ENCODE results near the gene RAPGEF4.
"Not testable (repeated sequence)": the region's sequence is repeated elsewhere in the genome, so short reads cannot be mapped to it uniquely, and the experiment has no call there.

Gene RAPGEF4

GRCh38 chr2:173034143-173034542, 298.5 kb downstream of the RAPGEF4 start:
- H3K27ac ChIP-seq (ENCODE audit: low read depth, low read length) = no peak overlapping the region
- H3K27me3 ChIP-seq (ENCODE audit: insufficient read depth, low read length) = no peaks in the 10 kb centered on the region
- no peaks in the 10 kb centered on the region for H3K79me2 ChIP-seq (ENCODE audit: control insufficient read depth, insufficient read depth, low read length, unreplicated experiment)

GRCh38 chr2:173037245-173038120, 301.8 kb downstream of the RAPGEF4 start:
- no peak overlapping the region for H2AFZ ChIP-seq (ENCODE audit: low read length, unreplicated experiment)
- H3K79me2 ChIP-seq (ENCODE audit: control insufficient read depth, insufficient read depth, low read length, unreplicated experiment) = no peaks in the 10 kb centered on the region
- H3K27me3 ChIP-seq (ENCODE audit: insufficient read depth, low read length) = no peaks in the 10 kb centered on the region
- no peaks in the 10 kb centered on the region for H3K4me1 ChIP-seq (ENCODE audit: control insufficient read depth, insufficient read depth, low read length, unreplicated experiment)
- no peak overlapping the region for H3K4me3 ChIP-seq (ENCODE audit: low read depth, low read length)
- no peaks in the 10 kb centered on the region for H3K36me3 ChIP-seq (ENCODE audit: insufficient read depth, low read length)
- no peak overlapping the region for H3K27ac ChIP-seq (ENCODE audit: low read depth, low read length)

More at GRCh38 chr2:173034143-173034542, 298.5 kb downstream of the RAPGEF4 start:
- Histone ChIP-seq H3K36me3 (ENCODE audit: insufficient read depth, low read length) (no peaks in the 10 kb centered on the region), H3K4me3 (ENCODE audit: low read depth, low read length) (no peak overlapping the region), H2AFZ (ENCODE audit: low read length, unreplicated experiment) (no peak overlapping the region), H3K4me1 (ENCODE audit: control insufficient read depth, insufficient read depth, low read length, unreplicated experiment) (no peaks in the 10 kb centered on the region)

GRCh38 chr2:173038257-173038656, 302.6 kb downstream of the RAPGEF4 start:
- not testable (repeated sequence) for H3K27ac ChIP-seq (ENCODE audit: low read depth, low read length); H3K27me3 ChIP-seq (ENCODE audit: insufficient read depth, low read length); H3K4me3 ChIP-seq (ENCODE audit: low read depth, low read length); H3K36me3 ChIP-seq (ENCODE audit: insufficient read depth, low read length); H2AFZ ChIP-seq (ENCODE audit: low read length, unreplicated experiment); H3K4me1 ChIP-seq (ENCODE audit: control insufficient read depth, insufficient read depth, low read length, unreplicated experiment); H3K79me2 ChIP-seq (ENCODE audit: control insufficient read depth, insufficient read depth, low read length, unreplicated experiment)

GRCh38 chr2:173040729-173041128, 305.1 kb downstream of the RAPGEF4 start:
- H3K4me3 ChIP-seq (ENCODE audit: low read depth, low read length) = no peak overlapping the region
- H3K79me2 ChIP-seq (ENCODE audit: control insufficient read depth, insufficient read depth, low read length, unreplicated experiment) = no peaks in the 10 kb centered on the region
- no peaks in the 10 kb centered on the region for H3K36me3 ChIP-seq (ENCODE audit: insufficient read depth, low read length)
- no peaks in the 10 kb centered on the region for H3K27me3 ChIP-seq (ENCODE audit: insufficient read depth, low read length)
- H2AFZ ChIP-seq (ENCODE audit: low read length, unreplicated experiment) = no peak overlapping the region
- no peaks in the 10 kb centered on the region for H3K4me1 ChIP-seq (ENCODE audit: control insufficient read depth, insufficient read depth, low read length, unreplicated experiment)
- no peak overlapping the region for H3K27ac ChIP-seq (ENCODE audit: low read depth, low read length)

- peaks cover 7% of the 10 kb centered on the region for H3K4me1 ChIP-seq (ENCODE audit: control insufficient read depth, insufficient read depth, low read length, unreplicated experiment)
- no peak overlapping the region for H2AFZ ChIP-seq (ENCODE audit: low read length, unreplicated experiment)
- H3K36me3 ChIP-seq (ENCODE audit: insufficient read depth, low read length) = no peaks in the 10 kb centered on the region
- H3K27me3 ChIP-seq (ENCODE audit: insufficient read depth, low read length) = no peaks in the 10 kb centered on the region
- no peaks in the 10 kb centered on the region for H3K79me2 ChIP-seq (ENCODE audit: control insufficient read depth, insufficient read depth, low read length, unreplicated experiment)
- H3K4me3 ChIP-seq (ENCODE audit: low read depth, low read length) = no peak overlapping the region
- H3K27ac ChIP-seq (ENCODE audit: low read depth, low read length) = no peak overlapping the region
These were observed 307.8 kb downstream of the RAPGEF4 start for GRCh38 chr2:173043476-173043875.

- peaks cover 9% of the 10 kb centered on the region for H3K4me1 ChIP-seq (ENCODE audit: control insufficient read depth, insufficient read depth, low read length, unreplicated experiment)
- H3K4me3 ChIP-seq (ENCODE audit: low read depth, low read length) = no peak overlapping the region
- no peaks in the 10 kb centered on the region for H3K27me3 ChIP-seq (ENCODE audit: insufficient read depth, low read length)
- no peak overlapping the region for H2AFZ ChIP-seq (ENCODE audit: low read length, unreplicated experiment)
- no peaks in the 10 kb centered on the region for H3K79me2 ChIP-seq (ENCODE audit: control insufficient read depth, insufficient read depth, low read length, unreplicated experiment)
- H3K27ac ChIP-seq (ENCODE audit: low read depth, low read length) = no peak overlapping the region
- H3K36me3 ChIP-seq (ENCODE audit: insufficient read depth, low read length) = no peaks in the 10 kb centered on the region
These were observed 308.4 kb downstream of the RAPGEF4 start for GRCh38 chr2:173043897-173044519.

GRCh38 chr2:173044686-173045085, 309.0 kb downstream of the RAPGEF4 start:
- no peak overlapping the region for H2AFZ ChIP-seq (ENCODE audit: low read length, unreplicated experiment)
- H3K79me2 ChIP-seq (ENCODE audit: control insufficient read depth, insufficient read depth, low read length, unreplicated experiment) = no peaks in the 10 kb centered on the region
- no peak overlapping the region for H3K4me3 ChIP-seq (ENCODE audit: low read depth, low read length)
- no peak overlapping the region for H3K27ac ChIP-seq (ENCODE audit: low read depth, low read length)
- no peaks in the 10 kb centered on the region for H3K36me3 ChIP-seq (ENCODE audit: insufficient read depth, low read length)
- no peaks in the 10 kb centered on the region for H3K27me3 ChIP-seq (ENCODE audit: insufficient read depth, low read length)
- H3K4me1 ChIP-seq (ENCODE audit: control insufficient read depth, insufficient read depth, low read length, unreplicated experiment) = peaks cover 12% of the 10 kb centered on the region

- no peak overlapping the region for H3K4me3 ChIP-seq (ENCODE audit: low read depth, low read length)
- H2AFZ ChIP-seq (ENCODE audit: low read length, unreplicated experiment) = no peak overlapping the region
- no peaks in the 10 kb centered on the region for H3K27me3 ChIP-seq (ENCODE audit: insufficient read depth, low read length)
- no peaks in the 10 kb centered on the region for H3K36me3 ChIP-seq (ENCODE audit: insufficient read depth, low read length)
- no peaks in the 10 kb centered on the region for H3K79me2 ChIP-seq (ENCODE audit: control insufficient read depth, insufficient read depth, low read length, unreplicated experiment)
- H3K27ac ChIP-seq (ENCODE audit: low read depth, low read length) = no peak overlapping the region
- H3K4me1 ChIP-seq (ENCODE audit: control insufficient read depth, insufficient read depth, low read length, unreplicated experiment) = peaks cover 17% of the 10 kb centered on the region
These were observed 309.5 kb downstream of the RAPGEF4 start for GRCh38 chr2:173045181-173045580.

GRCh38 chr2:173048522-173048896, 312.9 kb downstream of the RAPGEF4 start:
- peak overlapping the region; percentile 94 for H3K27ac ChIP-seq (ENCODE audit: low read depth, low read length)
- no peaks in the 10 kb centered on the region for H3K36me3 ChIP-seq (ENCODE audit: insufficient read depth, low read length)
- H2AFZ ChIP-seq (ENCODE audit: low read length, unreplicated experiment) = peak overlapping the region; percentile 72
- H3K27me3 ChIP-seq (ENCODE audit: insufficient read depth, low read length) = no peaks in the 10 kb centered on the region
- peaks cover 25% of the 10 kb centered on the region for H3K4me1 ChIP-seq (ENCODE audit: control insufficient read depth, insufficient read depth, low read length, unreplicated experiment)
- no peaks in the 10 kb centered on the region for H3K79me2 ChIP-seq (ENCODE audit: control insufficient read depth, insufficient read depth, low read length, unreplicated experiment)
- peak overlapping the region; percentile 48 for H3K4me3 ChIP-seq (ENCODE audit: low read depth, low read length)

- H3K27me3 ChIP-seq (ENCODE audit: insufficient read depth, low read length) = no peaks in the 10 kb centered on the region
- H3K79me2 ChIP-seq (ENCODE audit: control insufficient read depth, insufficient read depth, low read length, unreplicated experiment) = no peaks in the 10 kb centered on the region
- peak overlapping the region; percentile 48 for H3K4me3 ChIP-seq (ENCODE audit: low read depth, low read length)
- peak overlapping the region; percentile 94 for H3K27ac ChIP-seq (ENCODE audit: low read depth, low read length)
- H3K36me3 ChIP-seq (ENCODE audit: insufficient read depth, low read length) = no peaks in the 10 kb centered on the region
- peaks cover 29% of the 10 kb centered on the region for H3K4me1 ChIP-seq (ENCODE audit: control insufficient read depth, insufficient read depth, low read length, unreplicated experiment)
- H2AFZ ChIP-seq (ENCODE audit: low read length, unreplicated experiment) = no peak overlapping the region
These were observed 313.4 kb downstream of the RAPGEF4 start for GRCh38 chr2:173048897-173049661.
